Measurements from ENCODE around the gene CYSRT1.

Gene CYSRT1

GRCh38 chr9:137227054-137227852, 2.3 kb downstream of the CYSRT1 start, which contains the start of gene RNF224:
TSS of gene RNF224 (plus strand) at chr9:137227502. CDS start at chr9:137228336, 834 bp downstream.
- peak; percentile 80 for DNase-seq

- DNase-seq, result no peak
These were observed 3.0 kb downstream of the CYSRT1 start for GRCh38 chr9:137227853-137228505.

- no peak for DNase-seq
These were observed 3.6 kb downstream of the CYSRT1 start for GRCh38 chr9:137228506-137228967.

- DNase-seq, result no peak
These were observed 4.3 kb downstream of the CYSRT1 start for GRCh38 chr9:137228968-137229896.

- DNase-seq, result no peak
These were observed 5.1 kb downstream of the CYSRT1 start for GRCh38 chr9:137229903-137230704.

- no peak for DNase-seq
These were observed 5.9 kb downstream of the CYSRT1 start, which contains the start of gene SLC34A3 for GRCh38 chr9:137230705-137231371. TSS of gene SLC34A3 (plus strand) at chr9:137230901. CDS start at chr9:137231703, 802 bp downstream.

GRCh38 chr9:137231372-137232039, 6.5 kb downstream of the CYSRT1 start:
- no peak for DNase-seq

- no peak for DNase-seq
These were observed 7.1 kb downstream of the CYSRT1 start for GRCh38 chr9:137232101-137232500.

- DNase-seq, result no peak
These were observed 7.5 kb downstream of the CYSRT1 start for GRCh38 chr9:137232510-137232909.

- no peak for DNase-seq
These were observed 8.4 kb downstream of the CYSRT1 start for GRCh38 chr9:137233143-137233980.

GRCh38 chr9:137234055-137234697, 9.2 kb downstream of the CYSRT1 start:
- DNase-seq, result no peak

- DNase-seq, result no peak
These were observed 9.9 kb downstream of the CYSRT1 start for GRCh38 chr9:137234758-137235423.

GRCh38 chr9:137235424-137236237, 10.7 kb downstream of the CYSRT1 start:
- DNase-seq, result no peak

GRCh38 chr9:137236238-137236935, 11.4 kb downstream of the CYSRT1 start:
- DNase-seq, result peak; percentile 85

GRCh38 chr9:137236936-137237421, 12.0 kb downstream of the CYSRT1 start:
- no peak for DNase-seq

GRCh38 chr9:137237759-137238726, 13.1 kb downstream of the CYSRT1 start:
- peak; percentile 63 for DNase-seq

All from right hindlimb (tissue), 1 donor.